Left ventricle myocardium inferior (tissue), 1 donor: ENCODE data around the gene PAF1. TPM values are rescaled to one million over a fixed set of nuclear protein-coding genes. Genes with fewer than 3 reads are reported as not detected.

ENCODE experiments used
- DNase-seq: peaks from one replicate; pipeline ENCODE4 v3.0.0-alpha.2; 2020
- H3K27ac ChIP-seq: fragments of 200-600 bp; replicated peaks from 2 replicates; pipeline ENCODE4 v1.8.0; 2021
- H3K27me3 ChIP-seq: fragments of 200-600 bp; 2 replicates; pipeline ENCODE4 v1.8.0; 2021; ENCODE audit warnings: low read depth
- H3K36me3 ChIP-seq: fragments of 200-600 bp; 2 replicates; pipeline ENCODE4 v1.8.0; 2021
- H3K4me1 ChIP-seq: fragments of 200-600 bp; 2 replicates; pipeline ENCODE4 v1.8.0; 2021
- H3K4me3 ChIP-seq: fragments of 200-600 bp; 2 replicates; pipeline ENCODE4 v1.8.0; 2021; ENCODE audit warnings: mild to moderate bottlenecking, moderate library complexity
- H3K9me3 ChIP-seq: fragments of 200-600 bp; replicated peaks from 2 replicates; pipeline ENCODE4 v1.8.0; 2021
- CTCF ChIP-seq: fragments of 200-600 bp; IDR thresholded peaks from 2 replicates; pipeline ENCODE4 v1.8.0; 2021; ENCODE audit warnings: antibody characterized with exemption, mild to moderate bottlenecking, borderline replicate concordance
- intact Hi-C: fragments of 100-400 bp; cut with micrococcal nuclease; formaldehyde crosslinking; loops from one replicate; pipeline ENCODE4 v1.11.0; 2022
- total RNA-seq: library from RNA; stranded (reverse); fragmentation: NEBNext Ultra II Directional; extraction: Animal tissue kit (Norgen Biotek cat#: 25700); gene quantifications from one replicate; pipeline ENCODE4 v1.2.1, GENCODE V29; 2021
- donor health status: DM: no; HTN: yes; CAD: no; lungs with severe emphysema.

Gene PAF1
- total RNA-seq, 1 donor from 2014 or later = 33.2 TPM

GRCh38 chr19:39416152-39417120, 25.5 kb upstream of the PAF1 start:
- no peak overlapping the region for H3K27ac ChIP-seq
- peaks cover 53% of the 10 kb centered on the region for H3K4me1 ChIP-seq
- H3K4me3 ChIP-seq = peak overlapping the region; percentile 87
- H3K27me3 ChIP-seq = no peaks in the 10 kb centered on the region
- no peaks in the 10 kb centered on the region for H3K9me3 ChIP-seq
- intact Hi-C loops = no loop called here
- no peak for DNase-seq
- H3K36me3 ChIP-seq = peaks cover 46% of the 10 kb centered on the region
- no peak for TF ChIP-seq CTCF

GRCh38 chr19:39415111-39416046, 24.5 kb upstream of the PAF1 start:
- Histone ChIP-seq H3K4me1 (peaks cover 64% of the 10 kb centered on the region), H3K4me3 (peak overlapping the region; percentile 87), H3K9me3 (no peaks in the 10 kb centered on the region), H3K27ac (peak overlapping the region; percentile 99), H3K36me3 (peaks cover 36% of the 10 kb centered on the region), H3K27me3 (no peaks in the 10 kb centered on the region)
- no peak for TF ChIP-seq CTCF
- no peak for DNase-seq
- intact Hi-C loops = no loop called here

- Histone ChIP-seq H3K9me3 (no peaks in the 10 kb centered on the region), H3K4me1 (peaks cover 75% of the 10 kb centered on the region), H3K27ac (peak overlapping the region; percentile 99), H3K36me3 (peaks cover 24% of the 10 kb centered on the region), H3K27me3 (no peaks in the 10 kb centered on the region), H3K4me3 (peak overlapping the region; percentile 87)
- no peak for DNase-seq
- TF ChIP-seq CTCF = no peak
- intact Hi-C loops = no loop called here
These were observed 23.2 kb upstream of the PAF1 start for GRCh38 chr19:39413911-39414608.

DNA sequence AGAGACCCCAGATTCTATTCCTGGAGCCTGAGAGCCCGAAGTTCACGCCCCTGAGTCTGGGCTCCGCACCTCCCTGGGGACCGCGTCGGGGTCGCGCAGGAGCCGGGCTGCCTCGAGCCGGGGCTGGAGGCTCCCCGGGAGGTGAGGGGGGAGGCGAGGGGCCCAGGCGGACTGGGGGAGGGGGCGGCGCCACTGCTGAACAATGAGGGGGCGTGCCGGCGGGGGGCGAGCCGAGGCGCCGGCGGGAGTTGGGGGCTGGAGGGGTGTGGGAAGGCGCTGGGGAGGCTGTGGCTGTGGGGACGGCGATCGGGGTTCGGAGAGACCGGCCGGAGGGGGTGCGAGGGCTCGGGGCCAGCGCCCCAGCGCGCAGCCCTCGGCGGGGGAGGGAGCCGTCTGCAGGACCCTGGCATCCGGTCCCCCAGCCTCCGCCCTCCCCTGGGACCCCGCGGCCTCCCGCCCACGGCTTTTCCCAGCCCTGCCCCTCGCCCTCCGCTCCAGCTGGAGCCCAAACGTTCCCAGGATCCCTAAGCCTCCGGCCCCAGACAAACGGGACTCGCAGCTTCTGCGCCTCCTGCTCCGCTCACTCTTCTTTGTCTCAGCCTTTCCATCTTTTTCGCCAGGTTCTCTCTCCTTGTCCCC, 22.5 kb upstream of the PAF1 start:
- Histone ChIP-seq H3K4me1 (peaks cover 81% of the 10 kb centered on the region), H3K36me3 (peaks cover 23% of the 10 kb centered on the region), H3K9me3 (no peaks in the 10 kb centered on the region), H3K27me3 (no peaks in the 10 kb centered on the region), H3K4me3 (peak overlapping the region; percentile 87), H3K27ac (peak overlapping the region; percentile 99)
- intact Hi-C loops = no loop called here
- DNase-seq = peak; percentile 83
- no peak for TF ChIP-seq CTCF

DNA sequence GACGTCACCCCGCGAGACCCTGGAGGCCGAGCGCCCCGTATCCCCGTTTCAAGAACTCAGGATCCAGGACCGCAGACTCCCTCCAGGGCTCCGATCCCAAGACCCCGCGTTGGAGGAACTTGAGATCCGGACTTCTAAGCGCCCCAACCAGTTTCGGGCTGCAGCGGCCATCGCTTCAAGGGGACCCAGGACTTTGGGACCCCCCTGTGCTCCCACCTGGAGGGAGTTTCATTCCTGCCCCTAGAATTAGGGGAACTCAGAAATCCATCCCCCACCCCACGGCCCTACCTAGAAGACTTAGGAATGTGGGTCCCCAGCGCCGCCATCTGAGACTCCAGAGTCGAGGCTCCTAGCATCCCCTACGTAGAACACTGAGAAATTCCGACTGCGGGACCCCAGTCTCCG, 22.0 kb upstream of the PAF1 start:
- no peak for DNase-seq
- peak; percentile 6 for TF ChIP-seq CTCF
- intact Hi-C loops = no loop called here
- H3K4me1 ChIP-seq = peaks cover 86% of the 10 kb centered on the region
- peak overlapping the region; percentile 99 for H3K27ac ChIP-seq
- peak overlapping the region; percentile 87 for H3K4me3 ChIP-seq
- H3K36me3 ChIP-seq = peaks cover 23% of the 10 kb centered on the region
- H3K9me3 ChIP-seq = no peaks in the 10 kb centered on the region
- no peaks in the 10 kb centered on the region for H3K27me3 ChIP-seq
